ENCODE measurements around the gene DNMT3L. TPM values are rescaled to one million over a fixed set of nuclear protein-coding genes. Genes with fewer than 3 reads are reported as not detected.

Gene DNMT3L
- total RNA-seq, result not detected

DNA sequence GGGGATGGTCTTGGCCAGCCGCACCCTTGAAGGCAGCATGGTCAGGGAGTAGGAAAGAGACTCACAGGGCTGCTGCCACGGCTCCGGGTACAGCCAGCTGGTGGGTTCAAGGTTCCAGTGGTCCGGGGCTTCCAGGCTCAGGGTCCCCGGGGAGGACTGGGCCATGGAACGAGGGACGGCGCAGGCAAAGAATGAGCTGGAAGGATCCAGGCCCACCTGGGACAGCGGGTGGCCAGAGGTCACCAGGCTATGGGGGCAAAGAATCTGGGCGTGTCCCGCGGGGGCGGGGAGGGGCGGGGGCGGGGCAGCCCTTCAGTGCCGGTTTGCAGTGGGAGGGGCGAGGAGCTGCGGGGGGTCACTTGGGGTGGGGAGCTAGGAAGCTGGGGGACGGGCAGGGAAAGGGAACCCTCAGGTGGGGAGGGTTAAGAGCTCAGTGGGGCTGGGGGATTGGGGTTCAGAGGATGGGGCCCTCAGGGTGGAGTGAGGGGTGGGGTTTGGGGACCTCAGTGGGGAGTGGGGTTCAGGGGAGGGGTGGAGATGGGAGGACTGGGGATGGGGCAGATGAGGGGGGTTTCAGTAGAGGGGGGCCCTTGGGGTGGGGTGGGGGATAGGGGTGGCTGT lies at the start of gene DNMT3L:
Gene DNMT3L, minus strand, starts transcription at position 223 of the 621 bp plus-strand sequence. CDS start 638 bp downstream, outside the sequence.

GRCh38 chr21:44299458-44300261 lies 38.0 kb upstream of the DNMT3L start, which contains the start of gene PFKL:
Gene PFKL (plus strand): TSS chr21:44300053. CDS start chr21:44300106, 53 bp downstream.

GRCh38 chr21:44285138-44285992 lies 23.7 kb upstream of the DNMT3L start, which contains the start of gene AIRE:
Gene AIRE (plus strand): TSS chr21:44285876. CDS start chr21:44286007, 131 bp downstream.

GRCh38 chr21:44240842-44241241 lies 20.9 kb downstream of the DNMT3L start, which contains the start of gene ICOSLG:
Gene ICOSLG (minus strand): TSS chr21:44240943. CDS start chr21:44240817, 126 bp downstream.

Small RNA genes lying within 50 kb of the gene (small RNA-seq; reads per million reads assigned to genes)
- not detected for gene AP001059.3 (ENCODE audit: low replicate concordance)

Other genes starting within 250 kb of the DNMT3L start
- 29.7 TPM for gene TRAPPC10, start 249.6 kb downstream of the DNMT3L start, total RNA-seq
- 8.1 TPM for gene PWP2, start 154.5 kb downstream of the DNMT3L start, total RNA-seq
- 22.8 TPM for gene GATD3, start 128.2 kb downstream of the DNMT3L start, total RNA-seq
- 0.31 TPM for gene ICOSLG, start 21.0 kb downstream of the DNMT3L start, total RNA-seq
- not detected for gene AIRE, start 24.0 kb upstream of the DNMT3L start, total RNA-seq
- 106 TPM for gene PFKL, start 38.2 kb upstream of the DNMT3L start, total RNA-seq
- 15.3 TPM for gene CFAP410, start 77.5 kb upstream of the DNMT3L start, total RNA-seq
- 2.8 TPM for gene TRPM2, start 91.7 kb upstream of the DNMT3L start, total RNA-seq
- 13.5 TPM for gene LRRC3, start 193.6 kb upstream of the DNMT3L start, total RNA-seq

Measured in parietal lobe (tissue), 2 donors.